ENCODE results near the gene PTPRG. TPM values are rescaled to one million over a fixed set of nuclear protein-coding genes. Genes with fewer than 3 reads are reported as not detected.

The PTPRG gene
- total RNA-seq, 1 donor from 2014 or later, result 25.2 TPM

DNA sequence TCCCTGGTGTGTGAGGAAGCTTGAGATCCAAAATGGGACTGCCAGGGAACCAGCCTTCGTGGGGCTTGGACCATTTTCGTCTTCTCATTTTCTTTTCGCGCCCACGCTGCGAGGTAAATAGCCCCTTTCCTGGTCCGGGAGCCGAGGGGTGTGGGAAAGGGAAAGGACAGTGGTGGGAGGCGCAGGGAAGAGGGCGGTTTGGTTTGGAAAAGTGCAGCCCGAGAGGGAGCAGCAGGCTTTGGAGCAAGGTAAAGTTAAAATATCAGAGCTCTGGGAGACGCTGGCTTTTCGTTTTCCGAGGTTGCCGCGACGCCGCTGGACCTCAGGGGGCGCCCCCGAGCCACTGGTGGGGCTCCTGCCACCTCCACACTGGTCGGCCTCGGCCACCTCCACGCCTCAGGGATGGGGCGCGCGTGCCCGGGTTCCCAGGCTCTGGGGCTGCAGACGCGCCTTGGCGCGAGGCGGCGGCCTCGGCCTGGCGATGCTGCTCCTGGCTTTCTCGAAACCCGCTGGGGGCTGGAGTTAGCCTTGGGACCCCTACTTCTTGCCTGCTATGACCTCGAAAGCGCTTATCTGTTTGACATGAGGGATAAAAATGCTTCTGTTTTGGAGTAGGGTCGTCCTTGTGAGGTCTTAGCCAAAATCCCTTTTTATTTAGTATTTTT, 3.2 kb downstream of the PTPRG start:
- TF ChIP-seq, protein P1, sequence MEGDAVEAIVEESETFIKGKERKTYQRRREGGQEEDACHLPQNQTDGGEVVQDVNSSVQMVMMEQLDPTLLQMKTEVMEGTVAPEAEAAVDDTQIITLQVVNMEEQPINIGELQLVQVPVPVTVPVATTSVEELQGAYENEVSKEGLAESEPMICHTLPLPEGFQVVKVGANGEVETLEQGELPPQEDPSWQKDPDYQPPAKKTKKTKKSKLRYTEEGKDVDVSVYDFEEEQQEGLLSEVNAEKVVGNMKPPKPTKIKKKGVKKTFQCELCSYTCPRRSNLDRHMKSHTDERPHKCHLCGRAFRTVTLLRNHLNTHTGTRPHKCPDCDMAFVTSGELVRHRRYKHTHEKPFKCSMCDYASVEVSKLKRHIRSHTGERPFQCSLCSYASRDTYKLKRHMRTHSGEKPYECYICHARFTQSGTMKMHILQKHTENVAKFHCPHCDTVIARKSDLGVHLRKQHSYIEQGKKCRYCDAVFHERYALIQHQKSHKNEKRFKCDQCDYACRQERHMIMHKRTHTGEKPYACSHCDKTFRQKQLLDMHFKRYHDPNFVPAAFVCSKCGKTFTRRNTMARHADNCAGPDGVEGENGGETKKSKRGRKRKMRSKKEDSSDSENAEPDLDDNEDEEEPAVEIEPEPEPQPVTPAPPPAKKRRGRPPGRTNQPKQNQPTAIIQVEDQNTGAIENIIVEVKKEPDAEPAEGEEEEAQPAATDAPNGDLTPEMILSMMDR (IDR thresholded peaks at IDR 0.05; ENCODE audit: insufficient read depth, low read length, poor library complexity, severe bottlenecking), result peak; percentile 86
- Histone ChIP-seq H3K36me3 (ENCODE audit: control insufficient read depth, insufficient read depth, low read length) (no peaks in the 10 kb centered on the region), H3K4me3 (ENCODE audit: low read depth, low read length) (peak overlapping the region; percentile 92), H3K27me3 (ENCODE audit: control insufficient read depth, insufficient read depth, low read length) (no peaks in the 10 kb centered on the region)
- DNase-seq (ENCODE audit: low read depth), result no peak

DNA sequence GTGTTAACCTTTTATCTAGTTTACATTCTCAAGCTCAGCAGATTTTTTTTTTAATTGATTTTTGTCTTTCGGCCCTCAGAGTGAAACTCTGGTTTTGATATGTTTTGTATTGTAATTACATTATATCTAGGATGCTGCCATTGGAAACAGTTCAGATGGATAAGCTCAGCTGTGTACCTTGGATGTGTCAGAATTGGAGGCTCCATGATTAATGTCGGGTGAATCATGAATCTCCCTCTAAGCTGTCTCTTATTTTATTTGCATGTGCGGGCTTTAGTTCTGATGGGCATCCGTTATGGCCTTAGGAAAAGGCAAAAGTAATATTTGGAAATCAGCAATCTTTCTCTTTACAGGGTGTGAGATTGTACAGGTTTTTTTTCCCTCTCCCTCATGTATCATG, 4.2 kb downstream of the PTPRG start:
- Histone ChIP-seq H3K36me3 (ENCODE audit: control insufficient read depth, insufficient read depth, low read length) (no peaks in the 10 kb centered on the region), H3K27me3 (ENCODE audit: control insufficient read depth, insufficient read depth, low read length) (no peaks in the 10 kb centered on the region), H3K4me3 (ENCODE audit: low read depth, low read length) (no peak overlapping the region)
- no peak for DNase-seq (ENCODE audit: low read depth)
- TF ChIP-seq, protein P1 (IDR thresholded peaks at IDR 0.05; ENCODE audit: insufficient read depth, low read length, poor library complexity, severe bottlenecking), result no peak

- TF ChIP-seq, protein P1 (IDR thresholded peaks at IDR 0.05; ENCODE audit: insufficient read depth, low read length, poor library complexity, severe bottlenecking), result no peak
- H3K36me3 ChIP-seq (ENCODE audit: control insufficient read depth, insufficient read depth, low read length), result no peaks in the 10 kb centered on the region
- no peaks in the 10 kb centered on the region for H3K27me3 ChIP-seq (ENCODE audit: control insufficient read depth, insufficient read depth, low read length)
- H3K4me3 ChIP-seq (ENCODE audit: low read depth, low read length), result no peak overlapping the region
- DNase-seq (ENCODE audit: low read depth), result no peak
Measured at GRCh38 chr3:61568127-61568526, 6.8 kb downstream of the PTPRG start.

DNA sequence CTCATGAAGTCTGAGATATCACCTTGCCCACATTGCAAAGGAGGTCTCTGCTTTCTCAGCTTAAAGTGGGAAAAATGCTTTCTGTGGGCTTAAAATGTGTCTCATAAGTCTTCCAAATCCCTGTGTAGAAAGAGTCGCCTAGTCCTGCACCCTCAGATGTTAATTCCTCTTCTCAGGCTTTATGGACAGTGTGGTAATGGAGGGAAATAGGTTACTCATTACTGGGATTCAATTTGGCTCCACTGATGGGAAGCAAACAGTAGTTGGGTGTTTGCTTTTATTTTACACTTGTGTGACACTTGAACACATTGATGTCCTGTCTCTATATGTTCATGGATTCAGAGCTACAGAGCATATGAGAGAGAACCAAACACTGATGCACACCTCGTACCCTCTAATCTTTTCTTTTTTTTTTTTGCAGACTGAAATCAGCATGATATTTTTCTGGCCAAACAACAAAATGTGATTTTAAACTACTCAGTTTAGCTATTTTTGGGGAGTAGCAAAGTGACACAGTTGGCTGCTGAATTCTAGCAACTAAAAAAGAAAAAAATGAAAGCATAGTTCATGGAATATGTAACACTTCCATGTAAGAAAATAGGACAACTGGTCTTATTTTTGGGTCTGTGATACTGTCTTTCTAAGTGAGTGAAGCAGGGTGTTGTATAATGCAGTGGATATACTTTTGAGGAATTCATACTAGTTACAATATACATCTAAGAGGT, 8.6 kb downstream of the PTPRG start:
- no peak for DNase-seq (ENCODE audit: low read depth)
- Histone ChIP-seq H3K27me3 (ENCODE audit: control insufficient read depth, insufficient read depth, low read length) (no peaks in the 10 kb centered on the region), H3K36me3 (ENCODE audit: control insufficient read depth, insufficient read depth, low read length) (no peaks in the 10 kb centered on the region), H3K4me3 (ENCODE audit: low read depth, low read length) (no peak overlapping the region)
- TF ChIP-seq, protein P1 (IDR thresholded peaks at IDR 0.05; ENCODE audit: insufficient read depth, low read length, poor library complexity, severe bottlenecking), result no peak

- Histone ChIP-seq H3K27me3 (ENCODE audit: control insufficient read depth, insufficient read depth, low read length) (no peaks in the 10 kb centered on the region), H3K4me3 (ENCODE audit: low read depth, low read length) (no peak overlapping the region), H3K36me3 (ENCODE audit: control insufficient read depth, insufficient read depth, low read length) (no peaks in the 10 kb centered on the region)
- TF ChIP-seq, protein P1 (IDR thresholded peaks at IDR 0.05; ENCODE audit: insufficient read depth, low read length, poor library complexity, severe bottlenecking), result no peak
- no peak for DNase-seq (ENCODE audit: low read depth)
Measured at GRCh38 chr3:61570813-61571212, 9.4 kb downstream of the PTPRG start.
